Liver (tissue), 9 donors: ENCODE measurements around the gene PRDX6. TPM values are rescaled to one million over a fixed set of nuclear protein-coding genes. Genes with fewer than 3 reads are reported as not detected.

Source experiments
- DNase-seq: peaks from one replicate; pipeline ENCODE4 v3.0.0-alpha.2; 2017; ENCODE audit warnings: low spot score
- H3K27ac ChIP-seq, 2 donors: one replicate each; pipeline ENCODE4 v1.7.0; 2013; ENCODE audit warnings: inconsistent platforms in 2 of 2, low read length in 2 of 2, control low read depth in 1 of 2, low read depth in 1 of 2, mild to moderate bottlenecking in 1 of 2
- H3K27me3 ChIP-seq, 4 donors: one replicate each; pipeline versions ENCODE4 v1.6.1 to v1.7.0; 2013; ENCODE audit warnings: low read length in 3 of 4, inconsistent platforms in 1 of 4, mild to moderate bottlenecking in 1 of 4, moderate library complexity in 1 of 4; ENCODE audit not compliant: control insufficient read depth in 4 of 4, insufficient read depth in 4 of 4
- H3K36me3 ChIP-seq, 4 donors: one replicate each; pipeline versions ENCODE4 v1.6.1 to v1.7.0; 2013; ENCODE audit warnings: low read length in 3 of 4, mild to moderate bottlenecking in 3 of 4, low read depth in 1 of 4, moderate library complexity in 1 of 4; ENCODE audit not compliant: control insufficient read depth in 4 of 4, insufficient read depth in 3 of 4
- H3K4me1 ChIP-seq, 4 donors: one replicate each; pipeline versions ENCODE4 v1.6.1 to v1.7.0; 2013; ENCODE audit warnings: low read length in 3 of 4, mild to moderate bottlenecking in 3 of 4, moderate library complexity in 1 of 4; ENCODE audit not compliant: control insufficient read depth in 4 of 4, insufficient read depth in 4 of 4
- H3K4me3 ChIP-seq, 3 donors: one replicate each; pipeline versions ENCODE4 v1.6.1 to v1.7.0; 2013; ENCODE audit warnings: low read length in 3 of 3, control low read depth in 1 of 3, low read depth in 1 of 3, mild to moderate bottlenecking in 1 of 3
- H3K9ac ChIP-seq, 2 donors: one replicate each; pipeline ENCODE4 v1.7.0; 2013; ENCODE audit warnings: low read length in 2 of 2, mild to moderate bottlenecking in 2 of 2, moderate library complexity in 2 of 2, control low read depth in 1 of 2, low read depth in 1 of 2
- H3K9me3 ChIP-seq, 4 donors: one replicate each; pipeline versions ENCODE4 v1.6.1 to v1.7.0; 2013; ENCODE audit warnings: low read length in 3 of 4; ENCODE audit not compliant: control insufficient read depth in 4 of 4
- EGR1 ChIP-seq, 2 donors: IDR thresholded peaks; 2 replicates each; pipeline ENCODE4 v1.6.1; 2016 to 2018; ENCODE audit warnings: antibody characterized with exemption in 2 of 2, low read depth in 2 of 2
- FOXA1 ChIP-seq: IDR thresholded peaks from 2 replicates; pipeline ENCODE4 v1.6.1; 2016; ENCODE audit warnings: antibody characterized with exemption
- FOXA2 ChIP-seq: IDR thresholded peaks from 2 replicates; pipeline ENCODE4 v1.6.1; 2016; ENCODE audit warnings: antibody characterized with exemption
- GABPA ChIP-seq, 2 donors: IDR thresholded peaks in 1 of 2; conservative IDR thresholded peaks in 1 of 2; 2 replicates each; pipeline ENCODE4 v1.6.1; 2016; ENCODE audit warnings: antibody characterized with exemption in 2 of 2, mild to moderate bottlenecking in 1 of 2, moderate library complexity in 1 of 2
- HNF4A ChIP-seq, 2 donors: conservative IDR thresholded peaks; 2 replicates each; pipeline ENCODE4 v1.6.1; 2016; ENCODE audit warnings: antibody characterized with exemption in 2 of 2, mild to moderate bottlenecking in 2 of 2
- HNF4G ChIP-seq: IDR thresholded peaks from 2 replicates; pipeline ENCODE4 v1.6.1; 2016; ENCODE audit warnings: antibody characterized with exemption
- JUND ChIP-seq, 2 donors: IDR thresholded peaks; 2 replicates each; pipeline ENCODE4 v1.6.1; 2016; ENCODE audit warnings: antibody characterized with exemption in 2 of 2
- NR2F2 ChIP-seq: IDR thresholded peaks from 2 replicates; pipeline ENCODE4 v1.6.1; 2016; ENCODE audit warnings: antibody characterized with exemption
- RAD21 ChIP-seq, 2 donors: IDR thresholded peaks; 2 replicates each; pipeline ENCODE4 v1.6.1; 2016; ENCODE audit warnings: antibody characterized with exemption in 2 of 2, mild to moderate bottlenecking in 2 of 2
- RXRA ChIP-seq, 2 donors: IDR thresholded peaks; 2 replicates each; pipeline ENCODE4 v1.6.1; 2017 to 2018; ENCODE audit warnings: antibody characterized with exemption in 2 of 2, mild to moderate bottlenecking in 1 of 2
- SP1 ChIP-seq: IDR thresholded peaks from 2 replicates; pipeline ENCODE4 v1.6.1; 2018; ENCODE audit warnings: antibody characterized with exemption, mild to moderate bottlenecking
- TAF1 ChIP-seq: conservative IDR thresholded peaks from 2 replicates; pipeline ENCODE4 v1.6.1; 2016; ENCODE audit warnings: antibody characterized with exemption, mild to moderate bottlenecking
- YY1 ChIP-seq: IDR thresholded peaks from 2 replicates; pipeline ENCODE4 v1.6.1; 2016; ENCODE audit warnings: antibody characterized with exemption, mild to moderate bottlenecking
- WGBS: extraction: QIAGEN DNeasy Blood & Tissue Kit; methylation state at CpG from one replicate; pipeline ENCODE4 v1.1.7; 2013; 5-methylcytosine and 5-hydroxymethylcytosine counted together
- polyA plus RNA-seq, 2 donors: library from polyadenylated mRNA; stranded (reverse) in 1 of 2; unstranded in 1 of 2; fragments of 200-250 nt in 1 of 2; fragments of >200 nt in 1 of 2; fragmentation: Nextera tagmentation in 1 of 2; extraction: Ambion mirVana in 1 of 2; gene quantifications; one replicate each; pipeline versions ENCODE4 v1.2.1 to v1.2.3, GENCODE V29; 2013 to 2015
- total RNA-seq, 2 donors: library from RNA; depleted of rRNA; stranded (reverse); fragments of >200 nt; gene quantifications; one replicate each; pipeline ENCODE4 v1.2.3, GENCODE V29; 2014
- TF ChIP-seq, protein P1 (sequence below): IDR thresholded peaks from 2 replicates; pipeline ENCODE4 v1.6.1; 2016; ENCODE audit warnings: antibody characterized with exemption
- TF ChIP-seq, protein P2 (sequence below): IDR thresholded peaks from 2 replicates; pipeline ENCODE4 v1.6.1; 2016; ENCODE audit warnings: antibody characterized with exemption
- TF ChIP-seq, protein P3 (sequence below): fragments of 150-350 bp; IDR thresholded peaks from 2 replicates; pipeline ENCODE4 v1.5.1; 2017; ENCODE audit warnings: improper control_type of control experiment, low read depth, low read length; ENCODE audit not compliant: missing input control
- TF ChIP-seq, protein P4 (sequence below): IDR thresholded peaks from 2 replicates; pipeline ENCODE4 v1.6.1; 2016; ENCODE audit warnings: antibody characterized with exemption, mild to moderate bottlenecking
- TF ChIP-seq, protein P5 (sequence below): IDR thresholded peaks from 2 replicates; pipeline ENCODE4 v1.6.1; 2016; ENCODE audit warnings: antibody characterized with exemption
- donor health status: healthy.
- donor health status: healthy.
- donor health status: healthy.
- donor health status: healthy.
- donor health status: healthy.

The PRDX6 gene
- total and polyA plus RNA-seq, 4 donors: 147 to 370 (median 240) TPM

DNA sequence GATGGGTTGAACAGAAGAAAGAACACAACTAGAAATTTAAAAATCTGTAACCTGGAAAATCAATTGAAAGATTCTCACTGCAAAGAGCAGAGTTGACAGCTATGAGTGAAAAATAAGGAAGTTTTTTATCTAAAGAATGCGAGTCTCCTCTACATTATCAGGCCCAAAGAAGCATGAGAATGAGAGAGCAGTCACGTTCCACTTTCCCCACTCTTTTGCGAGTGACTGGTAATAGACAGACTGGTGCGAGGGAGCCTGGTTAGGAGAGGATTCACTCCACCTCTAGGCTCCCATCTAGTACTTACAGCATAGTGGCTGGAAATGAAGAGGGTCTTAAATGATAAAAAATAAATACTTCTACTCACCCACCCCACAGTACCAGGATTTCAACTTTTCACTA is 52.0 kb downstream of the PRDX6 start:
- no peak for TF ChIP-seq NR2F2
- TF ChIP-seq, protein P1, sequence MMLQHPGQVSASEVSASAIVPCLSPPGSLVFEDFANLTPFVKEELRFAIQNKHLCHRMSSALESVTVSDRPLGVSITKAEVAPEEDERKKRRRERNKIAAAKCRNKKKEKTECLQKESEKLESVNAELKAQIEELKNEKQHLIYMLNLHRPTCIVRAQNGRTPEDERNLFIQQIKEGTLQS: no peak
- no peak for TF ChIP-seq TAF1
- TF ChIP-seq YY1: no peak
- TF ChIP-seq, protein P2, sequence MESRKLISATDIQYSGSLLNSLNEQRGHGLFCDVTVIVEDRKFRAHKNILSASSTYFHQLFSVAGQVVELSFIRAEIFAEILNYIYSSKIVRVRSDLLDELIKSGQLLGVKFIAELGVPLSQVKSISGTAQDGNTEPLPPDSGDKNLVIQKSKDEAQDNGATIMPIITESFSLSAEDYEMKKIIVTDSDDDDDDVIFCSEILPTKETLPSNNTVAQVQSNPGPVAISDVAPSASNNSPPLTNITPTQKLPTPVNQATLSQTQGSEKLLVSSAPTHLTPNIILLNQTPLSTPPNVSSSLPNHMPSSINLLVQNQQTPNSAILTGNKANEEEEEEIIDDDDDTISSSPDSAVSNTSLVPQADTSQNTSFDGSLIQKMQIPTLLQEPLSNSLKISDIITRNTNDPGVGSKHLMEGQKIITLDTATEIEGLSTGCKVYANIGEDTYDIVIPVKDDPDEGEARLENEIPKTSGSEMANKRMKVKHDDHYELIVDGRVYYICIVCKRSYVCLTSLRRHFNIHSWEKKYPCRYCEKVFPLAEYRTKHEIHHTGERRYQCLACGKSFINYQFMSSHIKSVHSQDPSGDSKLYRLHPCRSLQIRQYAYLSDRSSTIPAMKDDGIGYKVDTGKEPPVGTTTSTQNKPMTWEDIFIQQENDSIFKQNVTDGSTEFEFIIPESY: no peak
- TF ChIP-seq EGR1 (IDR thresholded peaks at IDR 0.05; ENCODE audit: low read depth in 2 of 2): no peak
- no peak for TF ChIP-seq RXRA (IDR thresholded peaks at IDR 0.05)
- no peak for TF ChIP-seq FOXA2
- TF ChIP-seq, protein P3, sequence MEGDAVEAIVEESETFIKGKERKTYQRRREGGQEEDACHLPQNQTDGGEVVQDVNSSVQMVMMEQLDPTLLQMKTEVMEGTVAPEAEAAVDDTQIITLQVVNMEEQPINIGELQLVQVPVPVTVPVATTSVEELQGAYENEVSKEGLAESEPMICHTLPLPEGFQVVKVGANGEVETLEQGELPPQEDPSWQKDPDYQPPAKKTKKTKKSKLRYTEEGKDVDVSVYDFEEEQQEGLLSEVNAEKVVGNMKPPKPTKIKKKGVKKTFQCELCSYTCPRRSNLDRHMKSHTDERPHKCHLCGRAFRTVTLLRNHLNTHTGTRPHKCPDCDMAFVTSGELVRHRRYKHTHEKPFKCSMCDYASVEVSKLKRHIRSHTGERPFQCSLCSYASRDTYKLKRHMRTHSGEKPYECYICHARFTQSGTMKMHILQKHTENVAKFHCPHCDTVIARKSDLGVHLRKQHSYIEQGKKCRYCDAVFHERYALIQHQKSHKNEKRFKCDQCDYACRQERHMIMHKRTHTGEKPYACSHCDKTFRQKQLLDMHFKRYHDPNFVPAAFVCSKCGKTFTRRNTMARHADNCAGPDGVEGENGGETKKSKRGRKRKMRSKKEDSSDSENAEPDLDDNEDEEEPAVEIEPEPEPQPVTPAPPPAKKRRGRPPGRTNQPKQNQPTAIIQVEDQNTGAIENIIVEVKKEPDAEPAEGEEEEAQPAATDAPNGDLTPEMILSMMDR: no peak
- TF ChIP-seq GABPA (IDR thresholded peaks at IDR 0.05 in 1 of 2, conservative IDR thresholded peaks at IDR 0.05 in 1 of 2): no peak
- TF ChIP-seq, protein P4, sequence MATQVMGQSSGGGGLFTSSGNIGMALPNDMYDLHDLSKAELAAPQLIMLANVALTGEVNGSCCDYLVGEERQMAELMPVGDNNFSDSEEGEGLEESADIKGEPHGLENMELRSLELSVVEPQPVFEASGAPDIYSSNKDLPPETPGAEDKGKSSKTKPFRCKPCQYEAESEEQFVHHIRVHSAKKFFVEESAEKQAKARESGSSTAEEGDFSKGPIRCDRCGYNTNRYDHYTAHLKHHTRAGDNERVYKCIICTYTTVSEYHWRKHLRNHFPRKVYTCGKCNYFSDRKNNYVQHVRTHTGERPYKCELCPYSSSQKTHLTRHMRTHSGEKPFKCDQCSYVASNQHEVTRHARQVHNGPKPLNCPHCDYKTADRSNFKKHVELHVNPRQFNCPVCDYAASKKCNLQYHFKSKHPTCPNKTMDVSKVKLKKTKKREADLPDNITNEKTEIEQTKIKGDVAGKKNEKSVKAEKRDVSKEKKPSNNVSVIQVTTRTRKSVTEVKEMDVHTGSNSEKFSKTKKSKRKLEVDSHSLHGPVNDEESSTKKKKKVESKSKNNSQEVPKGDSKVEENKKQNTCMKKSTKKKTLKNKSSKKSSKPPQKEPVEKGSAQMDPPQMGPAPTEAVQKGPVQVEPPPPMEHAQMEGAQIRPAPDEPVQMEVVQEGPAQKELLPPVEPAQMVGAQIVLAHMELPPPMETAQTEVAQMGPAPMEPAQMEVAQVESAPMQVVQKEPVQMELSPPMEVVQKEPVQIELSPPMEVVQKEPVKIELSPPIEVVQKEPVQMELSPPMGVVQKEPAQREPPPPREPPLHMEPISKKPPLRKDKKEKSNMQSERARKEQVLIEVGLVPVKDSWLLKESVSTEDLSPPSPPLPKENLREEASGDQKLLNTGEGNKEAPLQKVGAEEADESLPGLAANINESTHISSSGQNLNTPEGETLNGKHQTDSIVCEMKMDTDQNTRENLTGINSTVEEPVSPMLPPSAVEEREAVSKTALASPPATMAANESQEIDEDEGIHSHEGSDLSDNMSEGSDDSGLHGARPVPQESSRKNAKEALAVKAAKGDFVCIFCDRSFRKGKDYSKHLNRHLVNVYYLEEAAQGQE: no peak
- no peak for TF ChIP-seq FOXA1
- TF ChIP-seq, protein P5, sequence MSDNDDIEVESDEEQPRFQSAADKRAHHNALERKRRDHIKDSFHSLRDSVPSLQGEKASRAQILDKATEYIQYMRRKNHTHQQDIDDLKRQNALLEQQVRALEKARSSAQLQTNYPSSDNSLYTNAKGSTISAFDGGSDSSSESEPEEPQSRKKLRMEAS: no peak
- TF ChIP-seq RAD21 (IDR thresholded peaks at IDR 0.05): no peak
- no peak for TF ChIP-seq HNF4A (conservative IDR thresholded peaks at IDR 0.05)
- TF ChIP-seq JUND (IDR thresholded peaks at IDR 0.05): no peak
- TF ChIP-seq HNF4G: no peak
- TF ChIP-seq SP1: no peak
- H3K9me3 ChIP-seq: no peaks in the 10 kb centered on the region
- no peak overlapping the region for H3K9ac ChIP-seq
- H3K4me3 ChIP-seq: no peak overlapping the region
- peaks cover 1 to 24% (median 10%) of the 10 kb centered on the region in 4 donors for H3K4me1 ChIP-seq
- H3K36me3 ChIP-seq: no peaks in the 10 kb centered on the region
- WGBS: 86% methylated on average over 4 of the region's 4 CpGs
- DNase-seq: no peak
- H3K27ac ChIP-seq: no peak overlapping the region
- no peaks in the 10 kb centered on the region for H3K27me3 ChIP-seq
